Caco-2 (cell line): ENCODE data around the gene FARP1. TPM values are rescaled to one million over a fixed set of nuclear protein-coding genes. Genes with fewer than 3 reads are reported as not detected.

ENCODE experiments used
- BruUV-seq: library from RNA; stranded (reverse); fragments of 400-500 nt; replicated peaks from 2 replicates; lab custom pipeline; 2021; lab: Mats Ljungman, UMichigan
- CTCF ChIA-PET: fragments of 300-600 bp; sonication (Branson Sonifier 250); formaldehyde crosslinking; loops from one replicate; lab custom pipeline; 2022; ENCODE audit warnings: antibody characterized with exemption; lab: Charles Lee
- POLR2A ChIA-PET: fragments of 300-600 bp; sonication (Branson Sonifier 250); formaldehyde crosslinking; loops from one replicate; lab custom pipeline; 2022; ENCODE audit warnings: antibody characterized with exemption; lab: Charles Lee
- DNase-seq, 2 experiments: peaks; one replicate each; pipeline versions ENCODE4 v3.0.0 to v3.0.0-alpha.2; 2020 to 2022
- H3K27me3 ChIP-seq: replicated peaks from 2 replicates; pipeline ENCODE4 v1.6.0; 2011; ENCODE audit warnings: low read length; ENCODE audit not compliant: control insufficient read depth, insufficient read depth
- H3K36me3 ChIP-seq: 2 replicates; pipeline ENCODE4 v1.5.1; 2011; ENCODE audit warnings: low read length; ENCODE audit not compliant: control insufficient read depth, insufficient read depth
- H3K4me1 ChIP-seq: fragments of 250-450 bp; sonication (Bioruptor Pico); 2 replicates; pipeline ENCODE4 v1.5.1; 2020; ENCODE audit warnings: mild to moderate bottlenecking
- H3K4me3 ChIP-seq: 2 replicates; pipeline ENCODE4 v1.5.1; 2011; ENCODE audit warnings: low read depth, mild to moderate bottlenecking, control low read depth, low read length
- H3K9me3 ChIP-seq: fragments of 250-450 bp; sonication (Bioruptor Pico); 2 replicates; pipeline ENCODE4 v1.5.1; 2020; ENCODE audit warnings: mild to moderate bottlenecking, moderate library complexity
- H3K27ac Mint-ChIP-seq: one replicate; pipeline ENCODE4 v1.8.0; 2022; ENCODE audit warnings: mixed read lengths; ENCODE audit not compliant: unreplicated experiment
- H3K27me3 Mint-ChIP-seq: one replicate; pipeline ENCODE4 v1.8.0; 2022; ENCODE audit warnings: mixed read lengths; ENCODE audit not compliant: insufficient read depth, unreplicated experiment
- H3K36me3 Mint-ChIP-seq: one replicate; pipeline ENCODE4 v1.8.0; 2022; ENCODE audit warnings: mild to moderate bottlenecking, mixed read lengths; ENCODE audit not compliant: insufficient read depth, unreplicated experiment
- H3K4me1 Mint-ChIP-seq: one replicate; pipeline ENCODE4 v1.8.0; 2022; ENCODE audit warnings: low read depth, mixed read lengths; ENCODE audit not compliant: unreplicated experiment
- H3K4me3 Mint-ChIP-seq: one replicate; pipeline ENCODE4 v1.8.0; 2022; ENCODE audit warnings: mild to moderate bottlenecking, moderate library complexity, mixed read lengths; ENCODE audit not compliant: unreplicated experiment
- H3K9me3 Mint-ChIP-seq: one replicate; pipeline ENCODE4 v1.8.0; 2022; ENCODE audit warnings: mixed read lengths; ENCODE audit not compliant: unreplicated experiment
- intact Hi-C: fragments of 100-400 bp; cut with micrococcal nuclease; formaldehyde crosslinking; loops from one replicate; pipeline ENCODE4 v1.10.0; 2022; ENCODE audit not compliant: unreplicated experiment
- total RNA-seq: library from RNA; stranded (reverse); gene quantifications from 2 replicates; pipeline ENCODE4 v1.2.3, GENCODE V29; 2022
- TF ChIP-seq, protein P1 (sequence below), 2 experiments: fragments of 200-600 bp in 1 of 2; IDR thresholded peaks; 1 replicate in 1 of 2; 2 replicates in 1 of 2; pipeline versions ENCODE4 v1.5.1 to v1.8.0; 2011 to 2022; ENCODE audit warnings: antibody characterized with exemption in 1 of 2, control low read depth in 1 of 2, inconsistent platforms in 1 of 2, low read depth in 1 of 2, low read length in 1 of 2, mild to moderate bottlenecking in 1 of 2, moderate library complexity in 1 of 2; ENCODE audit not compliant: insufficient read depth in 1 of 2, severe bottlenecking in 1 of 2, unreplicated experiment in 1 of 2

FARP1 gene
- total RNA-seq, 1 experiment from 2014 or later, result 189 TPM

DNA sequence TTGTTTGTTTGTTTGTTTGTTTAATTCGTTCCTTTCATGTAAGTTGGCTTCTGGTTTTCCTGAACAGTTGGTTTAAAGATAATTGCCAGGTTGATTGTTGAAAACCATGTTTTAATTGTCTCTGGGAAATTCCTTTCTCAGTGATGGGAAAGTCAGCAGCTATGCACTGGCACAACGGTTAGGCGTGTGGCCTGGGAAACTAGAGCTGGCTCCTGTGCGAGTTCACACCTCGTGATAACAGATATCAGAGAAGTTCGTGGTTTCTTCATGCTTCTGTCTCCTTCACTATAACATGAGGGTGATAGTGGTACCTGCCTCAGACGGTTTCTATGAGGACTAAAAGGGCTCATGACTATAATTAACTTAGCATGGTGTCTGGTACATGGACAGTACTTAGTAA, 280.5 kb downstream of the FARP1 start:
- Histone ChIP-seq H3K4me1 (no peaks in the 10 kb centered on the region), H3K9me3 (no peaks in the 10 kb centered on the region), H3K4me3 (no peak overlapping the region), H3K27me3 (no peaks in the 10 kb centered on the region), H3K36me3 (peaks cover 2% of the 10 kb centered on the region; the same call in 1 of the 2 replicates)
- CTCF ChIA-PET, result no interaction called here
- Mint-ChIP-seq H3K4me3 (no peak overlapping the region), H3K36me3 (peaks cover 87% of the 10 kb centered on the region), H3K27ac (no peak overlapping the region), H3K4me1 (peaks cover 4% of the 10 kb centered on the region), H3K27me3 (no peaks in the 10 kb centered on the region), H3K9me3 (no peaks in the 10 kb centered on the region)
- intact Hi-C loops, result no loop called here
- TF ChIP-seq, protein P1, sequence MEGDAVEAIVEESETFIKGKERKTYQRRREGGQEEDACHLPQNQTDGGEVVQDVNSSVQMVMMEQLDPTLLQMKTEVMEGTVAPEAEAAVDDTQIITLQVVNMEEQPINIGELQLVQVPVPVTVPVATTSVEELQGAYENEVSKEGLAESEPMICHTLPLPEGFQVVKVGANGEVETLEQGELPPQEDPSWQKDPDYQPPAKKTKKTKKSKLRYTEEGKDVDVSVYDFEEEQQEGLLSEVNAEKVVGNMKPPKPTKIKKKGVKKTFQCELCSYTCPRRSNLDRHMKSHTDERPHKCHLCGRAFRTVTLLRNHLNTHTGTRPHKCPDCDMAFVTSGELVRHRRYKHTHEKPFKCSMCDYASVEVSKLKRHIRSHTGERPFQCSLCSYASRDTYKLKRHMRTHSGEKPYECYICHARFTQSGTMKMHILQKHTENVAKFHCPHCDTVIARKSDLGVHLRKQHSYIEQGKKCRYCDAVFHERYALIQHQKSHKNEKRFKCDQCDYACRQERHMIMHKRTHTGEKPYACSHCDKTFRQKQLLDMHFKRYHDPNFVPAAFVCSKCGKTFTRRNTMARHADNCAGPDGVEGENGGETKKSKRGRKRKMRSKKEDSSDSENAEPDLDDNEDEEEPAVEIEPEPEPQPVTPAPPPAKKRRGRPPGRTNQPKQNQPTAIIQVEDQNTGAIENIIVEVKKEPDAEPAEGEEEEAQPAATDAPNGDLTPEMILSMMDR (IDR thresholded peaks at IDR 0.05; ENCODE audit: insufficient read depth in 1 of 2, low read depth in 1 of 2, low read length in 1 of 2, severe bottlenecking in 1 of 2, unreplicated experiment in 1 of 2), result no peak
- POLR2A ChIA-PET, result no interaction called here
- BruUV-seq, result no TSS peak
- peak in 1 of 2 experiments; percentile 3 for DNase-seq

DNA sequence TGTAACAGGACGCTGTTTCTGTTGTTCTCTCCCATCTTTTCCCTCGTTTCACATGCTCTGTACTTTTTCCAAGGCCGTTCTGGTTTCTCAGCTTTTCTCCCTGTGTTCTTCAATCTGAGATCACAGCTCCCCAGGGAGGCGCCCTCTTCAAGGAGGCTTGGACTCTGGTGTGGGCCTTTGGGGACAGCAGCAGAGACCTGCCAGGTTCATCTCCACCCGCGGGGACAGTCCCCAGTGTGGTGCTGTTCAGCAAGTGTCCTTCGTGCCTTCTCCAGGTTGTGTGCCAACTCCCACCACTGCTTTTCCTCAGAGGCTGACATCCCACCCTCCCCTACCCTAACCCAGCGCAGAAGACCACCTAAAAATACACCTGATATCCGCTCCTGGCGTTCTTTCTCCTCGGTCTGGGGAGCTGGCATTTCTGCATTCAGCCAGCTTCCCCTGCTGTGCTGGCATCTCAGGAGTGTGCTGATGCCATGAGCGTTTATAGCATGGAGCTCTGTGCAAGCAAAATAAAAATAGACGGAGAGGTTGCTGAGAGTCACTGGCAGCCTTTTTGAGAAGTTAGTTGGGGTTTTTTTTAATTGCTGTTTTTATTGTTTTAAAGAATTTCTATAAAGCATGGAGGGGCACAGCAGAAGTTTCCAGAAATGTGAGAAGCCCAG, 284.6 kb downstream of the FARP1 start:
- intact Hi-C loops, result no loop called here
- ChIA-PET POLR2A (interaction anchor here (0.7 kb wide), 1 partner anchor 324 kb away, joined by 3 read pairs; no protein-coding TSS in a partner anchor), CTCF (no interaction called here)
- DNase-seq, result no peak
- no peaks in the 10 kb centered on the region for H3K27me3 Mint-ChIP-seq
- no peaks in the 10 kb centered on the region for H3K4me1 Mint-ChIP-seq
- Histone ChIP-seq H3K9me3 (no peaks in the 10 kb centered on the region), H3K36me3 (peaks cover 3% of the 10 kb centered on the region; the same call in 1 of the 2 replicates), H3K27me3 (no peaks in the 10 kb centered on the region), H3K4me1 (no peaks in the 10 kb centered on the region), H3K4me3 (no peak overlapping the region)
- no peaks in the 10 kb centered on the region for H3K9me3 Mint-ChIP-seq
- no peak overlapping the region for H3K4me3 Mint-ChIP-seq
- no TSS peak for BruUV-seq
- peaks cover 88% of the 10 kb centered on the region for H3K36me3 Mint-ChIP-seq
- H3K27ac Mint-ChIP-seq, result no peak overlapping the region
- TF ChIP-seq, protein P1 (IDR thresholded peaks at IDR 0.05; ENCODE audit: insufficient read depth in 1 of 2, low read depth in 1 of 2, low read length in 1 of 2, severe bottlenecking in 1 of 2, unreplicated experiment in 1 of 2), result no peak

DNA sequence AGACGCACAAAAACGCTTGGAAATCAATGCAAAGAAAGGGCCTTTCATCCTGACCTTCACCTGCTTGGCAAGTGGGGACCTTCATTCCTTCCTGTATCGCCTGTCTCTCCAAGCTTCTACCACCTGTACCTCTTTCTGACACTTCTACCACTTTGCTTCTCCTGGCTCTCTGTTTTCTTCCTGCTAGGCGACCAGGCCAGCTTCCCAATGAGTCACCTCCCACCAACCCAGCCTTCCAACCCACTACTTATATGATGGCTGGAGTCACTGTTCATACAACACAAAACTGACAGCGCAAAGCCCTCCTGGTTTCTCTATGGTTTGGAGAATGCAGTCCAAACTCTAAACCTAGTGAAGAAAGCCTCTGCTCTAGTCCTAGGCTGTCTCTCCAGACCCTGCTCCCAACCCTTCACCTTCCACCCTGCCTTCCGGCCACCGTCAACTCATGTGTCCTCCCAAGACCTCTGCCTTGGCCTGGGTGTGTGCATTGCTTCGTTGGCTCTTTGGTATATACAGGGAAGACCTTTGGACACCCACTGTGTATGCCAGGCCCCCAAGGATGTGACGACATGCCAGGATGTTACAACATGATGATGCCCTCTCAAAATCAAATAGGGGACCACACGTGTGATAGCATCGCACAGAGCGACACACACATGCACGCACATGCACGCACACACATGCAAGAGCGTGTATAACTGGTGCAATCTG, 285.5 kb downstream of the FARP1 start:
- POLR2A ChIA-PET, result no interaction called here
- no peak for DNase-seq
- H3K4me1 Mint-ChIP-seq, result no peaks in the 10 kb centered on the region

More for the DNA sequence above, 285.5 kb downstream of the FARP1 start:
- CTCF ChIA-PET, result no interaction called here
- Mint-ChIP-seq H3K9me3 (no peaks in the 10 kb centered on the region), H3K27me3 (no peaks in the 10 kb centered on the region), H3K4me3 (no peak overlapping the region), H3K27ac (no peak overlapping the region), H3K36me3 (peaks cover 88% of the 10 kb centered on the region)
- TF ChIP-seq, protein P1 (IDR thresholded peaks at IDR 0.05; ENCODE audit: insufficient read depth in 1 of 2, low read depth in 1 of 2, low read length in 1 of 2, severe bottlenecking in 1 of 2, unreplicated experiment in 1 of 2), result no peak
- Histone ChIP-seq H3K4me1 (no peaks in the 10 kb centered on the region), H3K27me3 (no peaks in the 10 kb centered on the region), H3K4me3 (no peak overlapping the region), H3K9me3 (no peaks in the 10 kb centered on the region), H3K36me3 (peaks cover 3% of the 10 kb centered on the region)
- intact Hi-C loops, result no loop called here
- no TSS peak for BruUV-seq
